NCI-H1694 (cell line): ENCODE measurements around the gene MRPL47.
"Not testable (repeated sequence)": the region's sequence is repeated elsewhere in the genome, so short reads cannot be mapped to it uniquely, and the experiment has no call there.

ENCODE experiments used
- DNase-seq: peaks from one replicate; lab custom pipeline; 2025; lab: John Stamatoyannopoulos, UW

MRPL47 gene

GRCh38 chr3:179604321-179605078 is at the start of gene MRPL47, which contains the start of gene NDUFB5:
TSS of gene MRPL47 (minus strand) at chr3:179604638. CDS start at chr3:179604624, 14 bp downstream.
TSS of gene NDUFB5 (plus strand) at chr3:179604794. CDS start at chr3:179604816, 22 bp downstream.
- peak; percentile 98 for DNase-seq

DNA sequence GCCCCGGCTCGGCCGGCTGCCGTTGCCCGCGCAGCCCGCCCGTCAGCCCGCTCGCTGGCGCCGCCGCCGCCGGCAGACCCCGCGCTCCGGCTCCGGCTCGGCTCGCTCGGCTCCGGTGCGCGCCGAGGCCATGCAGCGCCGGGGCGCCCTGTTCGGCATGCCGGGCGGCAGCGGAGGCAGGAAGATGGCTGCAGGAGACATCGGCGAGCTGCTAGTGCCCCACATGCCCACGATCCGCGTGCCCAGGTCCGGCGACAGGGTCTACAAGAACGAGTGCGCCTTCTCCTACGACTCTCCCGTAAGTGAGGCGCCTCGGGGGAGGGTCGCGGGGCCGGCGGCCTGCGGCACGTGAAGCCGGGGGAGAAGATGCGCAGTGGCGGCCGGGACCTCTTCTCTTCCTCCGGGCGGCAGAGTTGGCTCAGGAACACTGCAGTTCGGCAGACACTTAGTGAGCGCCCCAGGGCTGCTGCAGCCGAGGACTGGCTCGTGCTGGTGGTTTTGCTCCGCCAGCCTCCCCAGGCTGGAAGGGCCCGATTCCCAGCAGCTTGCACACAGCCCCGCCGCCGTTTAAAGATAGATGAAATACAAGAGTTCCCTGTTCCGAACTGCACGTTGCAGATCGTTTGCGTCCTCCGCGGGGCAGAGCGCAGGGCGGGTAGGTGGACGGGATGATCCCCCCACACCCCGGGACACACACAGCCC is 48.8 kb upstream of the MRPL47 start:
- peak; percentile 36 for DNase-seq

DNA sequence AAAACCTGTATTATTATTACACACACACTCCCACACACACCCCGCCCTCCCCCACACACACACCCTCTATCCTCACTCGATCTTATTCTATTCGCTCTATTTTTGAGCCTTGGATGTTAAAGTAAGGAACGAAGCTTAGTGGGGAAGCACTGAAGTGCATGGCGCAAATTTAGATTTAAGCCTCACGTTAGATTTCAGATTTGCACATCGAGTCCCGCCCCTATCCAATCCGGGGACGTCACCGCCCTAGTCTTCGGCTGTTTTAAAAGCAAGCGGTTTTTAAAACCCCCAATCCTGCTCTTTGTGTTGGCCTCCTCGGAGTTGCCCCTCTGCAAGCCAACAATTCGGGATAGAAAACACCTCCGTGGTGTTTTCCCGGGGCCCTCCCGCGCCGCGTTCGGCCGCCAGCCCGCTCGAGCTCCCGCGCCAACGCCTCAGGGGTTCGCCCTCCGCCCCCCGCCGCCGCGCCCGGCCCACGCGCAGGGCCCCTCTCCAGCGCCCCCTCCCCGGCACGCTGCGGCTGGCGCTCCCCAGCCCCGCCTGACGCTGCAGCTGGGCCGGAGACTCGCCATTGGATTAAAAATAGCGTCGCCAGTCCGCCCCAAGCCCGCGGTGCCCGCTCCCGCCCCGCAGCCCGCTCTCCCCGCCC is 48.1 kb upstream of the MRPL47 start, which contains the start of gene USP13:
USP13 (plus strand) TSS at position 594 of the 649 bp plus-strand sequence. CDS start 186 bp downstream, outside the sequence.
- DNase-seq = peak; percentile 82

DNA sequence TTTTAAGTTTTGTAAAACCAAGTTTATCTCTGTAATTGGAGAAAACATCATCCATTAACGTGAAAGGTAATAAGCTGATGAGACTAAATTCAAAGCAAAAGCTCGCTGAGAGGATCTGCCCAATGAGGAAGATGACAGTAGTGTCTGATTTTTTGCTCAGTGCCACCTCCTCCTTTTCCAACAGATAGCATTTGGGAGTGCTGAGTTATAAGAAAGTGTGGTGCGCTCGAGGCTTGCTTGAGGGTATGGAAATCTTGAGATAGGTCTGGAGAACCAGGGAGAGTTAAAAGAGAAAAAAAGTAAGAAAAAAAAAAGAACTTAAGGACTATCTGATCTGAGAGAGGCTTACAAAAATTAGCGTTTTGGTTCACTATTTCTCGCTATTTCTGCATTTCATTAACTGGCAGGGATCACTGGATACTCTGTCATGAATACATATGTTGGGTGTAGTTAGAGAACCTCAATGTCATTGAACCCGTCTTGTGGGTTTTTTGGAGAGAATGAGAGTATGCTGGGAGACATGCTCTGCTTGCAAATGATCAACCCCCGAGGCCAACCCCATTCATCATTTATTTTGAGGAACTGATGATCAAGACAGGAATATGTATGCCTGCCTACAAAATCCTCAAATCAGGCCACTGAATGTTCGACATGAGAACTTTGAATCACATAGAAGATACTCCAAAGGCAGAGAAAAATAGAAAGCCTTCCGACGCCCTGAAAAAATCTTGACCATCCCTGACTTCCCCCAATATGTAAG is 47.4 kb upstream of the MRPL47 start:
- no peak for DNase-seq

- DNase-seq = no peak
Measured at GRCh38 chr3:179646177-179646576, 41.7 kb upstream of the MRPL47 start.

DNA sequence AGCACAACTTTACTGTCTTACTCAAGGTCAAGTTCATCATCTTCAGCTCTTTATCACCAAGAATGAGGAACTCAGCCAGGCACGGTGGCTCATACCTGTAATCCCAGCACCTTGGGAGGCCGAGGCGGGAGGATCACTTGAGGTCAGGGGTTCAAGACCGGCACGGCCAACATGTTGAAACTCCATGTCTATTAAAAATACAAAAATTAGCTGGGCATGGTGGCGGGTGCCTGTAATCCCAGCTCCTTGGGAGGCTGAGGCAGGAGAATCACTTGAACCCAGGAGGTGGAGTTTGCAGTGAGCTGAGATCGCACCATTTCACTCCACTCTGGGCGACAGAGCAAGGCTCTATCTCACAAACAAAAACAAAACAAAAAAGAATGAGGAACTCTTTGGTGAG is 39.4 kb upstream of the MRPL47 start:
- not testable (repeated sequence) for DNase-seq

DNA sequence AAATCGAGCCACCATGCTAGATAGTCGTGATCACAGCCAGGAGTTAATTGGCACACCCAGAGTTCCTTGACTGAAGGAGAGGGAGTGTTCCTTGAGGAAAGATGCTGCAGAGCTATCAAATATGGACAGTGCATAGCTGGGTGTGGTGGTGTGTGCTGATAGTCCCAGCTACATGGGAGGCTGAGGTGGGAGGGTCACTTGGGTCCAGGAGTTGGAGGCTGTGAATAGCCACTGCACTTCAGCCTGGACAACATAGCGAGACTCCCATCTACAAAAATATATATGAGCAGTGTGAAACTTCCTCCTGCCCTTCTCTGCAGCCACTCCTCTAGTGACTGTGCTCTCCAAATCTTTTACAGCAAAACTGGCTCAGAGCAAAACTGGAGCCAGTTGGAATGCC is 38.4 kb upstream of the MRPL47 start:
- DNase-seq = no peak

DNA sequence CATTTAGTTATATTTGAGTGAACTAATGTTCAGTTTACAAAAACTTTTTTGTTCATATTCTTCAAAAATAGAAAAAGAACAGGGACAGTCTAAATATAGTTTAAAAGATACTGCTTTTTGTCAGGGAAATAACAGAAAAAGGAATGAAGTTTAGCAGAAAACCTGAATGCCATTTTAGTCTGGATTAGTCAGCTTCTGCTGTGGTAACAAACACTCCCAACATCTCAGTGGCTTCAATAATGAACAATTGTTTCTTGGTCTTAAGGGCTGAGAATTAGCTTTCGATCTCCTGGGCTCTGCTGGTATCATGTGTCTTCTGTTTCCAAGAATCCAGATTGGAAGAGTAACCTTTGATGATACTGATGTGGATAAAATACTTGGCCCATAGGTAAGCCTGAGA is 36.0 kb upstream of the MRPL47 start:
- no peak for DNase-seq

GRCh38 chr3:179630753-179631451 is 26.5 kb upstream of the MRPL47 start:
- DNase-seq = no peak

DNA sequence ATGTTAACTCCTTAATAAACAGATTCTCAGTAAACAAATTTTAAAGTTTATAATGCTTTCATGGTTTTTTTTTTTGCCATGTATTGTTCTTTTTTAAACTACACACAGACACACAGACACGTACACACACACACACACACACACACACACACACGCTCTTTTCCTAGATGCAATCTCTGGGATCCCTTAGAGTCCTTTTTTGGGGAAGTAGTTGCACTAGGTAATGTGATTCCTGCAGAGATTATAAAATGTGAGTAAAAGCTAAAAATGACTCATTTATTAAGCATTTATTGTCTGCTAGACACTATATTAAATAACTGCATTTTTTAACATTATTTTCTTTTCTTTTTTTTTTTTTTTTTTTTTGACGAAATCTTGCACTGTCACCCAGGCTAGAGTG is 20.0 kb upstream of the MRPL47 start:
- DNase-seq = no peak

DNA sequence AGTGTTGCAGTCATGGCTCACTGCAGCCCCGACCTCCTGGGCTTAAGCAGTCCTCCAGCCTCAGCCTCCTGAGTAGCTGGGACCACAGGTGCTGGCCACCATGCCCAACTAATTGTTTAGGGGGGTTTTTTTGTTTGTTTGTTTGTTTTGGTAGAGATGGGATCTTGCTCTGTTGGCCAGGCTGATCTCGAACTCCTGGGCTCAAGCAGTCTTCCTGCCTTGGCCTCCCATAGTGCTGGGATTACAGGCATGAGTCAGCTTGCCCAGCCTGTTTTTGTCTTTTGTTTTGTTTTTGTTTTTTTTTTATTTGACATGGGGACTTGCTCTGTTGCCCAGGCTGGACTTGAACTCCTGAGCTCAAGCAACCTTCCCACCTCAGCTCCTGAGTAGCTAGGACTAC is 17.6 kb upstream of the MRPL47 start:
- no peak for DNase-seq

GRCh38 chr3:179615458-179616173 is 11.2 kb upstream of the MRPL47 start:
- no peak for DNase-seq

GRCh38 chr3:179613807-179614206 is 9.4 kb upstream of the MRPL47 start:
- no peak for DNase-seq

DNA sequence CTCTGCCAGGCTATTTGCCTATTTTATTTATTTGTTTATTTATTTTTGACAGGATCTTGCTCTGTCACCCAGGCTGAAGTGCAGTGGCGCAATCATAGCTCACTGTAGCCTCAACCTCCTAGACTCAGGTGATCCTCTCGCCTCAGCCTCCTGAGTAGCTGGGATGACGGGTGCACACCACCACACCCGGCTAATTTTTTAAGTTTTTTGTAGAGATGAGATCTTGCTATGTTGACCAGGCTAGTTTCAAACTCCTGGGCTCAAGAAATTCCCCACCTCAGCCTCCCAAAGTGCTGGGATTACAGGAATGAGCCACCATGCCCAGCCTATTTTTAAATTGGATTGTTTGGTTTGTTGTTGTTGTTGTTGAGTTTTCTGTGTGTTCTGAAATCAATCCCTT is 5.6 kb upstream of the MRPL47 start:
- DNase-seq = no peak

GRCh38 chr3:179608931-179609720 is 4.7 kb upstream of the MRPL47 start:
- no peak for DNase-seq

- no peak for DNase-seq
Measured at GRCh38 chr3:179606534-179607085, 2.2 kb upstream of the MRPL47 start.

DNA sequence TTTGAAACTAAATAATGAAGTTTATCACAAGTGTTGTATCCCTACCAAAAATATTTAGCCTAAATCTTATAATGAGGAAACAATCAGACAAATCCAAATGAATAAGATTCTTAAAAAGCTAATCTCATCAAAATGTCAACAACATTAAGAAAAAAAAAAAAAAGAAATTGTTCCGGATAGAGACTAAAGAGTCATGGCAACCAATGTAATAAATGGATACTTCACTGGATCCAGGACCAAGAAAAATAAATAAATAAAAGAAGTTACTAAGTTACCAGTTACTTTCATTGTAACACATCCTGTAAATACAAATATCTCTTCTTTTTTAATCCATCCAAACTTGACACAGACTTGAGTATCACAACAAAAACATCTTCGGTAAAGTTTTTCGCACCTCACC is 607 bp downstream of the MRPL47 start:
- no peak for DNase-seq

DNA sequence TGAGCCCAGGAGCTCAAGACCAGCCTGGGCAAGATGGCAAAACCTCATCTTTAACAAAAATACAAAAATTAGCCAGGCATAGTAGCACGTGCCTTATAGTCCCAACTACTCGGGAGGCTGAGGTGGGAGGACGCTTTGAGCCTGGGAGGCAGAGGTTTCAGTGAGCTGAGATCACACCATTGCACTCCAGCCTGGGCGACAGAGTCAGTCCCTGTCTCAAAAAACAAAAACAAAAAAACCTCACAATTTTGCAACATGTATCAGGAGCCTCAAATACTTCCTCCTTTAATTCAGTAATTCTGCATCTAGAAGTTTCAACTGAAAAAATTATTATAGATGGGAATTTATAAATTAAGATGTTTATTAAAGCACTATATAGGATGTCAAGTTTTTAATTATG is 1.1 kb downstream of the MRPL47 start:
- DNase-seq = no peak

DNA sequence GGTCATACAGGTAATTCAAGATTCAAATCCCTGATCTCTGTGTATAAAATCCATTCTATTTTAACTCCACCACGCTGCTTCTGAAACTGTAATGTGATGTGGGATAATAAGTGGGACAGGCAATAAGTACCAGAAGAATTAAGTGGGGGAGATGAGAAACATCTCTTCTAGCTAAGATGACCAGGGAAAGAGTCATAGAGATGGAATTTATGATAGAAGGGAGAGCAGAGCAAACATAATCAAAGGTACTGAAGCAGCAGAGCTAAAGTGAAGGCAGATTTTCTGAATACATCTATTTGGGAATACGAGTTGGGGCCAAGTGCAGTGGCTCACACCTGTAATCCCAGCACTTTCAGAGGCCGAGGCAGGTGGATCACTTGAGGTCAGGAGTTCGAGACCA is 4.9 kb downstream of the MRPL47 start:
- DNase-seq = no peak

DNA sequence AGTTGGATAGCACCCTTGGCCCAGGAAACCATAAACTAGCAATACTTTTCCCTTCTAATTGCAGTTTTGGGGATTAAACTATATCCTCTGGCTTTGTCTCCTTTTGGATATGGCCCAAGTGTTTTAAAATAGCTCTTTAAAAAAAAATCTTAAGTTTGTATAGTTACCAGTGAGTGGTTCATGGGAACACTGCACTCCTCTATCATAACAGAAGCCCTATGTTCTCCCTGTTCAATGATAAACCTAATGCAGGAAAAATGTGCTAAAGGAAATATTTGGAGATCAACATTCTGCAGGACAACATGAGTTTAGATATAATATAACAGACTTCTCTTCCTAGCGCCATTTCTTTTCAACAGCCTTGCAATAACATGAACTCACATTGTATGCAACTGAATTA is 13.1 kb downstream of the MRPL47 start:
- DNase-seq = no peak
